NCI-H510A (cell line): ENCODE measurements around the gene CLCN1.

Experiments
- DNase-seq: peaks from one replicate; lab custom pipeline; 2025; lab: John Stamatoyannopoulos, UW

CLCN1 gene

DNA sequence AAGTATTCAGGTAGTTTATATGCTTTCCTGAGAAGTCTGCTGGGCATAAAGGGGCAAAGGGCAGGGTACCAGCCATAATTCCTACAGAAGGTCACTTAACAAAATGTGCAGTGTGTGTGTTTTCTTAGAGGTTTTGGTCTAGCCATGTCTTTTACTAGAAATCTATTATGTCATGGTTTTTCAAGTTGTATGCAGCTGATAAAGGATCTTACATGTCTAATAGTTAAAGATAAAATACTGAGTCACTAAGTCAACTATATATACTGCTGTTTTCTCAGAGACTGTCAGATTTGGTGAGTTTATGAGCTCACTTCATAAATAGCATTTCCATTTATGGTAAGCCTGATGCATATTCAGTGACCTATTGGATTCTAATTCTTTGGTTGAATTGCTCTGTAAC lies 20.0 kb upstream of the CLCN1 start:
- no peak for DNase-seq

DNA sequence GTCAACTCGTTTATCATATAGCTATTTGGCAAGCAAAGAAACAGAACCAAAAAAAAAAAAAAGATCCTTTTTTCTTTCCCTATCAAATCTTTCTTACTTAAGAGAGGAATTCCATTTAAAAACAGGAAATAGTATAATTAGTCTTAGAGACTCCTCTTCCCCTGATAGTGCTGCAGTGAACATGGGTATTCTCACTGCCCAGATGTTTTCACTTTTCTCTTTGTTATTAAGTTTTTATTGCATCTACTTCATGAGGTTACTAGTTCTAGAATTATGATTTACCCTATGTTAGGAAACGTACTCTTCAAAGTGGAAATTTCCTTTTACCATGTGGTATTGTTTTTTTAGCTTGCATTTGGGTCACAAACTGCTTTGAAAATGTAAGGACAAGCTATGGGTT lies 19.2 kb upstream of the CLCN1 start:
- no peak for DNase-seq

DNA sequence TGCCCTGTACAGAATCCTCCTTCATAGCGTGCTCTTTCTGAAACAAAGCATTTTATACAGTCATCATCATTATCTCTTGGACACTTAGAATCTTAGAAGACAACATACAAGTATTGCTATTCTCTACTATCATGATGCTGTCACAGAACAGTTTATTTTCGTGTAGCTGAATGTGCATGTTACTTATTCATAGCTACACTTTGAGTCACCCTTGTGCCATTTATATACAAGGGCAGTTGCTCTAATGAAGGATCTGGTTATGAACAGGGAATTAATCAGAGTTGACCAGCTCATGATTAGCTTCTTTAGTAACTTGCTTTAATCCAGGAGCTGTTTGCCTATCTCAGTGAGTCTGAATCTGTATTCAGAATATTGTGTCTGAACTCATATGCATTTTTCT lies 16.6 kb upstream of the CLCN1 start:
- no peak for DNase-seq

DNA sequence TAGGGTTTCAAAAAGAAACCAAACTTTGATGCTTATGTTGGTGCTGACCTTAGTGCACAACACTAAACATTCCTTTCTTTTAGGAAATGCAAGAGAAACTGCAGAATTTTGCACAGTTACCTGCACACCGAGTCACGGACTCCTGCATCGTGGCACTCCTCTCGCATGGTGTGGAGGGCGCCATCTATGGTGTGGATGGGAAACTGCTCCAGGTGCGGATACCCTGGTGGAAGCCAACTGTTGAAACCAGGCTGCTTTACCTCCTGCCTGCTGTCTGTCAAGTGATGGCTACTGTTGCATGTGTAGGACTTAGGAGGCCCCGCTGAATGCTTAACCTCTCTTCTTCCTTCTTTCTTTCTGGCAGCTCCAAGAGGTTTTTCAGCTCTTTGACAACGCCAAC lies 16.1 kb upstream of the CLCN1 start:
- DNase-seq = peak; percentile 1

DNA sequence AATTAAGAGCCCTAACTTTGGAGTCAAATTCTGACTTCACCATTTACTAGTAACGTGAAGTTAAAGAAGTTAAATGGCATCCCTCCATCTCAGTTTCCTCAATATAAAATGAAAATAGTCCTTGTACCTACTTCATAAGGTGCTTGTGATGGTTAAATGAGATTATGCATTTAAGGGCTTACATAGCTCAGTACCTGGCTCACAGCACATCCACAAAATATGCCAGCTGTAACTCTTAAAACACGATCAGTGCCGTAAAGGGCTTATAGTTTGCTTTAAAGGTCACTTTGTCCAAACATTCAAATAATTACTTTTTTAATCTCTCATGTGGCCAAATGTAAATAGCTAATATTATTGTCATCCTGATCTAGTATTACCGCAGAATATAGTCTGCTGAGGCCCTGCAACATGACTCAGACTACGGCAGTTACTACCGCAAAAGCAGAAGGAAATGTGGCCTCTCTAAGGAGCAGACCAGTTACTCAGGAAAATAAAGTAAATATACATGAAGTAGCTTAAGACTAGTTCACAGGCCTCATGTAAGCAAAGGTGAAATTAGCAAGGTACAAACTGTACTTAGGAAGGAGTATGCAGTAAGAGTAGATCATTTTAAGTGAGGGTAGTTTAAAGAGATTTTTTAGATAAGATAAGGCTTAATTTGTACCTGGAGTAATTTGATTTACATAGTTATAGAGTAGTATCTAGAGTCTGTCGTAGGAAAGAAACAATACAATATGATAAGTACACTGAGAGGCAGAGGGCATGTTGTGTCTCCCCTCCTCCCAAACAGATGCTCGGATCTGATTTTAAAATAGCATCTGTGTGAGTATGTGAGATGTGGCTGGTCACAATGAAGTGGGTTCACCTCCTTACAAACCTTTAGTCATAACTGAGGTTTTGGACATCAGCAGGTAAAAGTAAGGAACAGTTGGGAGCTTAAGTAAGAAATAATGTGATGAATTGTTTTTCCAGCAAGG lies 14.7 kb upstream of the CLCN1 start:
- no peak for DNase-seq

DNA sequence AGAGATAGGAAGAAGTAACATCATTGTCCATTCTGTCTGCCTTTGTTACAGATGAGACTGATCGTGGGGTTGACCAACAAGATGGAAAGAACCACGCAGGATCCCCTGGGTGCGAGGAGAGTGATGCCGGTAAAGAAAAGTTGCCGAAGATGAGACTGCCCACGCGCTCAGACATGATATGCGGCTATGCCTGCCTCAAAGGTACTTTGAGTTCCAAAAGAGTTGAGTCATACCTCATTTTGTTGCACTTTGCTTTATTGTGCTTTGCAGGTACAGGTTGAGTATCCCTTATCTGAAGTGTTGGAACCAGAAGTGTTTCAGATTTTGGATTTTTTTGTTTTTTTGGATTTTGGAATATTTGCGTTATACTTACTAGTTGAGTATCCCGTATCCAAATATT lies 12.2 kb upstream of the CLCN1 start:
- DNase-seq = no peak

DNA sequence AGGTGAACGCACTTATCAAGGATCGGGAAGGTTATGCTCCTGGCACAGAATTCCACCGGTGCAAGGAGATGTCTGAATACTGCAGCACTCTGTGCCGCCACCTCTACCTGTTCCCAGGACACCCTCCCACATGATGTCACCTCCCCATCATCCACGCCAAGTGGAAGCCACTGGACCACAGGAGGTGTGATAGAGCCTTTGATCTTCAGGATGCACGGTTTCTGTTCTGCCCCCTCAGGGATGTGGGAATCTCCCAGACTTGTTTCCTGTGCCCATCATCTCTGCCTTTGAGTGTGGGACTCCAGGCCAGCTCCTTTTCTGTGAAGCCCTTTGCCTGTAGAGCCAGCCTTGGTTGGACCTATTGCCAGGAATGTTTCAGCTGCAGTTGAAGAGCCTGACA lies 11.0 kb upstream of the CLCN1 start:
- no peak for DNase-seq

DNA sequence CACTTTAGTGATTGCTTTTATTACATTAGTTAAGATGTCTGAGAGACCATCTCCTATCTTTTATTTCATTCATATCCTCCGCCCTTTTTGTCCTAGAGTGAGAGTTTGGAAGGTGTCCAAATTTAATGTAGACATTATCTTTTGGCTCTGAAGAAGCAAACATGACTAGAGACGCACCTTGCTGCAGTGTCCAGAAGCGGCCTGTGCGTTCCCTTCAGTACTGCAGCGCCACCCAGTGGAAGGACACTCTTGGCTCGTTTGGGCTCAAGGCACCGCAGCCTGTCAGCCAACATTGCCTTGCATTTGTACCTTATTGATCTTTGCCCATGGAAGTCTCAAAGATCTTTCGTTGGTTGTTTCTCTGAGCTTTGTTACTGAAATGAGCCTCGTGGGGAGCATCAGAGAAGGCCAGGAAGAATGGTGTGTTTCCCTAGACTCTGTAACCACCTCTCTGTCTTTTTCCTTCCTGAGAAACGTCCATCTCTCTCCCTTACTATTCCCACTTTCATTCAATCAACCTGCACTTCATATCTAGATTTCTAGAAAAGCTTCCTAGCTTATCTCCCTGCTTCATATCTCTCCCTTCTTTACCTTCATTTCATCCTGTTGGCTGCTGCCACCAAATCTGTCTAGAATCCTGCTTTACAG lies 10.4 kb upstream of the CLCN1 start:
- DNase-seq = no peak

DNA sequence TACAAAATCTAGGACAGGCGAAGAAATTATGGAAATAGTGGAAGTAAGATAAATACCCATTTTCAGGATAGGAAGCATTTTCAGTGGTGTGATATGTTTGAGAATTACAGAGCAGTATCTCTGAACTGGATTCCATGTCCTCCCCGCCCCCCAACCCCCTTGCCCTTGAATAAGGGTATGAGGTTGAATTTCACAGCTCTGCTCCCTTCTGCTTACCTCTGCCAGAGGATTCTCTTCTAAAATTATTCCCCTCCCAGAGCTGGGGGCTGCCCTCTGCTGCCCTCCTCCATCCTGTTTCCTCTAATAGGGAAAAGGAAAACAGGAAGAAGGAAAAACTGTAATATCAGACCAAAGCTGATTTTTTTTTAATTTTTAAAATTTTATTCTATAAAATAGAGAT lies 7.3 kb upstream of the CLCN1 start:
- DNase-seq = no peak

DNA sequence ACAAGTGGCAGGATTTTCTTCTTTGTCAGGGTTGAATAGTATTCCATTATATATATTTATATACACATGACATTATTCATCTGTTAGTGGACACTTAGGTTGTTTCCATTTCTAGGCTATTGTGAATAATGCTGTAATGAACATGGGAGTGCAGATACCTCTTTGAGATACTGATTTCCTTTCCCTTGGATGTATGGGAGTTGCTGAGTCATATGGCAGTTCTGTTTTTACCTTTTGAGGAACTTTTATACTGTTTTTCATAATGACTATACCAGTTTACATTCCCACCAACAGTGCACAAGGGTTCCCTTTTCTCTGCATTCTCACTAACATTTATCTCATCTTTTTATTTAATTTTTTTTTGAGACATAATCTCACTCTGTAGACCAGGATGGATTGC lies 1.8 kb upstream of the CLCN1 start:
- no peak for DNase-seq

DNA sequence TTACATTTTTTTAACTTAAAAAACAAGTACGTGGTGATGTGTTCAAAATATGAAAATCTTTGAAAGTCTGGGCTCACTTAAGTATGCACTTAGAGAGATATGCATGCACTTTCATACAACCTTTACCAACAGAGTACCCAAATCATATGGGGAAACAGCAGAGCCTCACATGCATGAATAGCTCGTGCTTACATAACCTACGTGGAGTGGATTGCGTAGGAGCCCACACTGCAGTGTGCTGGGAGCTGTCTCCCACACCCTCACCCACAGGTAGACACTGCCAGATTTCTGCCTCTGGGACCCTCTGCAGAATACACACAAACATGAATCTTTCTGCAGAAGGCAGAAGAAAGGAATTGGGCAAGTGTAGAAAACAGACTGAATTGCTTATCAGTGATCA lies 581 bp downstream of the CLCN1 start:
- no peak for DNase-seq

DNA sequence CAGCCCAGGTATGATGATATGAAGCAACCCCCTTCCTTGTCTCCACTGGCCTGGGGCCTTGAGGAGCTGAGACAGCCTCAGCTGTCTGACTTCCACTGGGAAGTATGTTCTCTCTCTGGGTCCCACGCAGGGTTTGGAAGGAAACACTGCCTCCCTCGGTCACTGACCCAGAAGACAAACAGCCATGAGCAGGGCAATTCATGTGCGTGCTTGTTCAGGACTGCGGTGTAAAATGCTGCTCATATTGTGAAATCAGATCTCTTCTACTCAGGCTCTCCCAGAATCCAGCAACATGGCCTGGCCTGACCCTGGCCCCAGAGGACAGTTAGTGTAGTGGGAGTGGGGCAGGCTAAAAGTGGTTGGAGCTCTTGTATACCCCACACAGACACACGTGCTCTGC lies 2.8 kb downstream of the CLCN1 start:
- no peak for DNase-seq

DNA sequence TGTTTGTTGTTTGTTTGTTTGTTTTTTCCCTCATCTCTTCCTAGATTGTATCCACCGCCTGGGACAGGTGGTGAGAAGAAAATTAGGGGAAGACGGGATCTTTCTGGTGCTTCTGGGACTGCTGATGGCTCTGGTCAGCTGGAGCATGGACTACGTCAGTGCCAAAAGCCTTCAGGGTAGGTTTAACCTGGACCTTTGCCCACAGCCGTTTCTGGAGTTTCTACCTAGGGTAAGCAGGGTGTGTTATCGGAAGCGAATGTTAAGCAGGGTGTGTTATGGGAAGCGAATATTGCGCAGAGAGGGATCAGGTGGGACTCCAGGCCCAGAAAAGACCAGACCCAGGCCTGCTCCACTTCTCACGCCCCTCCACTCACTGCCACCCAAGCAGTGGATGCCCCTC lies 4.7 kb downstream of the CLCN1 start:
- DNase-seq = no peak

DNA sequence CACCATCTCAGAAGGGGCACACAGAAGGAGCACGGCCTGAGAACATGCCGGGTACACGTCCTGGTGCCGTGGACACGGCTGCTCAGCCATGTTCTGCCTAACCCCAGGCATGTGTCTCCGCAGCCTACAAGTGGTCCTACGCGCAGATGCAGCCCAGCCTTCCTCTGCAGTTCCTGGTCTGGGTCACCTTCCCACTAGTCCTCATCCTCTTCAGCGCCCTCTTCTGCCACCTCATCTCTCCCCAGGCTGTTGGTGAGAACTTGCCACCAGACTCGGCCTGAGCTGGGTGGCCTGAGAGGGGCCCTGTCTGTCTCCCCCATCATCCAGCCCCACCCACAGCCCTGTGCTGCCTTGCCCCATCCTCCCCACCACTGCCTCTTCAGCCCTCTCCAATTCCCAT lies 5.3 kb downstream of the CLCN1 start:
- no peak for DNase-seq

DNA sequence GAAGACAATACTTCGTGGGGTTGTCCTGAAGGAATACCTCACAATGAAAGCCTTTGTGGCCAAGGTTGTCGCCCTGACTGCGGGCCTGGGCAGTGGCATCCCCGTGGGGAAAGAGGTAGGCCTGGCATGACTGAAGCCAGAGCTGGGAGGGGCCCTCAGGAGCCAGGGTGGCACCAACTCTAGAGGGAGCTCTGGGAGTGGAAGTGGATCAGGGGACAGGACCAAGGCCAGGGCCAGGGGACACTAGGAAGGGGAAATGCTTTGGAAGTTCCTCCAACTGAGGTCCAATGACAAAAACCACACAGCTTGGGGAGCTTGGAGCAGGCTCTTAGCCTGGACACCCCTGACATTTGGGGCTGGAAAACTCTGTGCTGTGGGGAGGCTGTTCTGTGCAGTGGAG lies 5.8 kb downstream of the CLCN1 start:
- no peak for DNase-seq

DNA sequence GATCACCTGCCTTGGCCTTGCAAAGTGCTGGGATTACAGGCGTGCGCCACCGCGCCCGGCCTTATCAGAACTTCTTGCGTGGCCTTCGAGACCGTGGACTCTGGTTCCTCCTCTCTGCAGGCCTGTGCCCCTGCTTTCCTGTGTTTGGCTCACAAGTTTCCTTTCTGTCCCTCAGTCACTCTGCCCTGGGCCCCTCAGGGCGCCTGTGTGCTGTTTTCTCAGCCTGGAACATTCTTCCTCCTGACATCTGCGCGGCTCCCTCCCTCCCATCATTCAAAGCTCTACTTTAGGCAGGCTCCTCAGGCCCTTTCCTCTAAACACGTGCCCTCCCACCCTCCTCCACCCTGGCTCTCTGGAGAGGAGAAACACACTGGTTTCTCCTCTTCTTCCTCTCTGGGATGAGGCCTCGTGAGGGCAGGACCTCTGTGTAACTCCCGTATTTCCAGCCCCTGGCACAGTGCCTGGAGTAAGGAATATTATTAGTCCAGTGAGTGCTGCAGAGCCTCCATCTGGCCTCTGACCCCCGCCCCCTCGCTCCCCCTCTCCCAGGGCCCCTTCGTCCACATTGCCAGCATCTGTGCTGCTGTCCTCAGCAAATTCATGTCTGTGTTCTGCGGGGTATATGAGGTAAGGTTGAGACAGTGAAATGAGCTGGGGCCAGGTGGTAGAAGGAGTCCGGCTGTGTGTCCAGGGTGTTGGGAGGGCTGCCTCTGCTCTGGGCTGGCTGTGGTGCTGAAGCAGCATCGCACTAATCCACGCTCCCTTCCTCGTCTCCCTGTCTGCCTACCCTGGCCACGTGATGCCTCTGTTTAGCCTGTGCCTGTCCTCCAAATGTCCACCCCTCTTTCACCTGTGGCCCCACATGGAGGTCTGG lies 7.1 kb downstream of the CLCN1 start:
- DNase-seq = no peak

DNA sequence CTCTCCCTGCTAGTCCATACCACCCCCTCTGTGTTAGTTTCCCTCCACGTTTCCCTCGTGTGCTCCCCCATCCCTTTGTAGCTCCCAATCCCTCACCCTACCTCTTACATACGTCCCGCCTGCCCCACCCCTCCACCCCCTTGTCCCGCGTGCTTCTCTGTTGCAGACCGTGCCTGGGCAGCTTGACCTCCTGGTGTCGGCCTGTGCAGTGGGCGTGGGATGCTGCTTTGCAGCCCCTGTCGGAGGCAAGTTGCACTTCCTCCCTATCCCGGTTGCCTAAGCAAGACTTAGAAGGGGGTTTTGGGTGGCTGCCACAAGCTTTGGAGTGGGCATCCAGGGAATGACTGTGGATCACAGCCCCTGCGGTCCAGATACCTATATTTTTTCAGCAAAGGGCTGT lies 7.7 kb downstream of the CLCN1 start:
- DNase-seq = no peak

DNA sequence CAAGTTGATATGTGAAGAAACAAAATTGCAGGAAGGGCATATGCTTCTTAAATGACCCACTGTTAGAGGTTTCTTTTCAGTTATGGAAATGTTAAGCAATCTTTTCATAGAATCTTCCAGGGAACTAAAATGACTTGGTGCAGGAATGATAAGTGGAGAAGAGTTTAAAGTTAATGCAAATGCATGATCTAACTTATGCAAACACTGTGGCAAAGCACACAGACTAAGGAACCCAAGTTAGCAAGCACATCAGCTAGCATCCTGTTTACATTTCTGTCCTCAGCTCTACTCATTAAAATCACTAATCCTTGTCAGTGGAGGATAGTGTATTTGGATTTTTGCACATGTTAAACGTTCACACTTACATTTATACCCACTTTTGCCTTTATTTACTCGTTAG lies 9.3 kb downstream of the CLCN1 start:
- DNase-seq = no peak

DNA sequence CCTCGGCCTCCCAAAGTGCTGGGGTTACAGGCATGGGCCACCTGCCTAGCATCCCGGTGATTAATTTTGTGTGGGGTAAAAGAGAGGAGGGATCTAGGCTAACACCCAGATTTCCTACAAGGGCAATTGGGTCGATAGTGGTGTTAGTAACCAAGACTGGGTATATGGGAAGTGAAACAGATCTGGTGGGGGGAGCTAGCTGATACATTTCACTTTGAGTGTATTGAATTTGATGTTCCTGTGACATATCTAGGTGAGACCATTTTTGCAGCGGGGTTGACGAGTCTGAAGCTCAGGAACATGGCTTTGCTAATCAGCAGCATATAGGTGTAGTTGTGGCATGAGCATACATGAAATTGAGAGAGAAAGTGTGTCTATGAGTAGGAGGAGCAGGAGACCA lies 12.0 kb downstream of the CLCN1 start:
- DNase-seq = no peak

DNA sequence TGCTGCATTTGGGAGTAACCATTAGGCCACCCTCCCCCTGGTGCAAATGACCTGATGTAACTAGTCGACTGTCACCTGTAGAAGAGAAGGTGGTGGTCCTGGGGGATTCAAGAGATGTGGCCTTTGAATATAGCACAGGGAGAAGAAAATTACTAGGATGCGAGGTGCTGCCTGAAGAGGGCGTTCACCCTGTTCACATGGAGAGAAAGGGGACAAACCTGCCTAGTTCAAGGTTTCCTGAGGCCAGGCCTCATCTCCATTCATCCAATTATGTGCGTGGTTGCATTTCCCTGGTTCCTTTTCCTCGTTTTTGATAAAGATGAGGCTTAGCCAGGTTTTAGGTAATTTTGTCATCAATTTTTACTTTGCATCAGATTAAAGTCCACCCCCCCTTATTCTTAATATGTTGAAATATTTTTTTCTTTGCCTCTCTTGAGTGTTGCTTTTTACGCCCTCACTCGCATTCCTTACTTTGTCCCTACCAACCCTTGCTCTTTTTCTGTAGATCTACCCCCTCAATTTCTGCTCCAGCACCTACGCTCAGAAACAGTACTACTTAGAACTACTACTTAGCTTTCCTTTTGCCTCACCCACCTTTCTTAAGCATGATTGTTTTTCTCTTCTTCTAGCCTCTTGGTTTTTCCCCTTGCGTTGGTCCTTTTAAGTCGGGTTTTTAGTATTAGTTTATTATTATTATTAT lies 13.7 kb downstream of the CLCN1 start:
- DNase-seq = no peak

DNA sequence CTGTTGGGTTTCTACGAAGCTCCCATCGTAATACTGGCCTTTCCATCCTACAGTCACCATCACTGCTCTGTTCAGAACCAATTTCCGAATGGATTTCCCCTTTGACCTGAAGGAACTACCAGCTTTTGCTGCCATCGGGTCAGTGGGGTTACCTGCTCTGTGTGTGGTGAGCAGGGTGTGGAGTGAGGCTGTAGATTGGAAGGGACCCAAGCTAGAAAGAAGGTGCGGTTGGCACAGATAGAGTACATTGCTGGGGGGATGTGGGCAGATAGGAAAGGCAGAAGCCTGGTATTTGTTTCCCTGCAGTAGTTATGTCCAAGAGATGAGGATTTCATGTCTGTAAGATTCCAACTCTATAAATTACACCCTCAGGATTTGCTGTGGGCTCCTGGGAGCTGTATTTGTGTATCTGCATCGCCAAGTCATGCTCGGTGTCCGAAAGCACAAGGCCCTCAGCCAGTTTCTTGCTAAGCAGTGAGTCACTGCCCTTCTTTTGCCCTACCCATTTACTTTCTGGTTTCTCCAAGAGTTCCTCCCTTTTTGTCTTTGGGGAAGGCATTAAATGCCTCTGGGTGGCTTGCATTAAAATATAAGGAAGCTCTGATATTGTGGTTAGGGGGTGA lies 15.4 kb downstream of the CLCN1 start:
- no peak for DNase-seq

DNA sequence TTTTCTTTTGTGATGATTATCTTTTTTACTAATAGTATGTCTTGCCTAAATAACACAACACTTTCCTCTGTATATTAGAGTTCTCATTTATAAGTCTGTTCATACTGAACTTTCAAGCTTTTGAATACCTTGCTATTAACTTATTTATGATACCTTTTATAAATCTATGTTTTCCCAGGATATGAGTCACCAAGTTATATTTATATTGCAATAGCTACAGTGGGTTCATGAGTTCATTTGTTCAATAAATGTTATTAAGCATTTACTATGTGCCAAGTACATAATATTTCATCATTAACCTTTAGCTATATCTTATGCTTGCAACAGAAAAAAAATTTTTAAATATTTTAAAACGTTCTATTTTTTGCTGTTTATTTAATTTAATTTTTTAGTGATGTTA lies 18.3 kb downstream of the CLCN1 start:
- DNase-seq = no peak
